SK-N-SH treated with all-trans-retinoic acid at 6 μM for 48 hours (cell line): ENCODE measurements around the gene HPSE.

Experiments used
- ARNTL ChIP-seq: fragments of 450-650 bp; formaldehyde crosslinking; IDR thresholded peaks from 2 replicates; pipeline ENCODE4 v1.5.0; 2020; ENCODE audit warnings: low read depth, mild to moderate bottlenecking, moderate library complexity, borderline replicate concordance
- POU6F1 ChIP-seq: fragments of 250-450 bp; sonication (Bioruptor Pico); IDR thresholded peaks from 2 replicates; pipeline ENCODE4 v1.8.0; 2021; ENCODE audit warnings: low read depth, mild to moderate bottlenecking, moderate library complexity, borderline replicate concordance
- ZFP3 ChIP-seq: fragments of 250-450 bp; sonication (Bioruptor Pico); IDR thresholded peaks from 2 replicates; pipeline ENCODE4 v1.5.0; 2020; ENCODE audit warnings: mild to moderate bottlenecking, moderate library complexity

- TF ChIP-seq ARNTL (CRISPR knock-in tag) (no peak), ZFP3 (no peak), POU6F1 (no peak)
Observed at GRCh38 chr4:83358410-83358809, 23.8 kb upstream of the HPSE start.
